Urothelium cell line (cell line): ENCODE data around the gene WWOX.

Source experiments
- DNase-seq: peaks from one replicate; pipeline ENCODE4 v3.0.0; 2011; ENCODE audit warnings: low spot score, mixed read lengths
- FAIRE-seq: peaks from 2 replicates; lab custom pipeline; 2011; peaks lifted over from hg19 to GRCh38; lab: Jason Lieb, UNC

The WWOX gene

DNA sequence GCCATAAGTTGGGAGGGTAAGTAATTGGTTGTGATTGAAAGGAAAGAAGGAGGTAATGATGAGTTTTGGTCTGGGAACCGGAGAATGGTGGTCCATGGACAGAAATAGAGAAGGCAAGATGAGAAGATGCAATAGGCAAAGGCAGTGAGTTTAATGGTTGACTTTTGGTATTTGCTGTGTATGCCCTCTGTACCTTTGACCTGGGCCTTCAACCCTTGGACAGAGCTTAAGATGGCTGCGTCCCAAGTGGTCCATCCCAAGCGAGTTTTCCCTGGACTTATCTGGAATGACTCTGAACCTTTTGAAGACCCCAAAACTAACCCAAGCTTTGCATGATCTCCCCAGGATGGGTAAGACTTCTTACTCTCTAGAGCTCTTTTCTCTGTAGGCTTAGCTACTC, 836.6 kb downstream of the WWOX start:
- DNase-seq (no peak), FAIRE-seq (no peak)

DNA sequence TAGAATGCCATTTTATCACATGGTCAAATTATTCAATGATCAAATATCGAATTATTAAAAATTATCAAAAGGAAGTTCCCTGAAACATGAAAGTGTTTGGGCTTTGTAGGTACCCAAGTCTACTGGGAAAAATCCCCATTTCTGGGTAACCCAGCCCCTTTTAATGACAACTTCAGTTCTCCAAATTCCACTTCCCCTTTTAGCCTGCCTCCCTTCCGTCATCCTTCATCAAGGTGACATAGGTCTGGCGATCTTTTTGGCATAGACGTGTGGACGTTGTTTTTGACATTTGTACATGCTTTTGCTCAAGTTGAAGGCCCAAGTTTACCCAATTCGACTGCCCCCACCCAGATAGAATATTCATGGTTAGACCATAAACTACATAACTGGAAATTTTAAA, 840.1 kb downstream of the WWOX start:
- FAIRE-seq: no peak
- DNase-seq: no peak

DNA sequence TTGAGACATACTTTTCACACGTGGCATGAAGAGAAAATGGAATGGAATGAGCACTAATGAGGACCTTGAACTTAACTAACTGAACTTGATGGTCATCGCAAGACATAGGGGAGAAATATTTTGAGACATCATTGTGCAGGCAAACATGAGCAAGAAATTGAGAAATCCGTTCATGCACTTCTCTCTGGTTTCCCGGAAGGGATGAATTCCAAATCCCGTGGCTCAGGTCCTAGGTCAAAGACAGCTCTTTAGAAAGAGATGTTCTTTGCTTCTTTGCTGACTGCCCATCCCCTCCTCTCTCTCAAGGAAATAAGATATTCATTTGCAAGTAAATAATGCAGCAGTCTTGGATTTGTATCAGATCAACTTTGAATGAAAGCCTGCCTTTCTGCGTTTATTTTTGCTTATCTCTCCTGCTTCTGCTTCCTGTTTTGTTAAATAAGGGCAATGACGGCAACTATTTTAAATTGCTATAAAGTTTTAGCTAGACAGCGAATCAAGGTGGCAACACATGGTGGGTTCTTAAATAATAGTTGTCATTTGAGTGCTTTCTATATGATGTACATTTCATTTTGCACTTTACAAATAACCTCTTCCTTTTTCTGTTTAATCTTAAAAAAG, 843.3 kb downstream of the WWOX start:
- DNase-seq: no peak
- no peak for FAIRE-seq

DNA sequence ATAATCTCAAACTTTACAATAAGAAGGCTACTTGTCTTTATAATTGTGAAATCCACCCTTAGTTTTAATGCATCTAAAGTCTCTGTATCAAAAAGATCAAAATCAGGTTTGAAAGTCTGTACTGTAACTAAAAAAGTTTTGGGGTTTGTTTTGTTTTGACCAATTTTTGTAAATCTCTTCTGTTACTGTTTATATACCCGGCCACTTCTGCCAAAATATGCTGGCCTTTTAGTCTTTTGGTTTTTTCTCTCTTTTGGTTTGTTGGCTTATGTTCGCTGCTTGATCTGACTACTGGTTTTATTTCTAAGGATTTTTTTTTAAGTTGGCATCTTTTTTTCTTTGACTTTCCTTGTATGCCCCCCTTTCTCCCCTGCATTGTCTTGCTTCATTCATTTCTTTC, 845.9 kb downstream of the WWOX start:
- FAIRE-seq: no peak
- DNase-seq: no peak

DNA sequence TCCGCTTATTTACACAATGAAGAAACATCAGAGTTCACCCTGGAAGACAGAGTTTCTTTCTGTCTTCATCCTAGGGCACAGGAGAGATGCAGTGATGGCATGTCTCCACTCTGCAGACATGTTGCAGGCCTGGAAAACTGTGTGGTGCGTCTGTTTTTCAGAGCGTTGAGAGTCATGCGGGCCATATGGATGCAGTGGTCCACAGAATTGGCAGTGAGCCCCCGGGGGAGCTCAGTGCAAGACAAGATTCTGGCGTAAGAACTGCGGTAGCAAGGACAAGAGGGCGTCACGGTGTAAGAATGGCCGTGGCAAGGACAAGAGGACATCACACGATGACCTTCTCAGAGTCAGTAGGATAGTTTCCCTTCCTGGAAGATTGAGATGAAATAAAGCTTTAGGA, 847.1 kb downstream of the WWOX start:
- FAIRE-seq (no peak), DNase-seq (no peak)

DNA sequence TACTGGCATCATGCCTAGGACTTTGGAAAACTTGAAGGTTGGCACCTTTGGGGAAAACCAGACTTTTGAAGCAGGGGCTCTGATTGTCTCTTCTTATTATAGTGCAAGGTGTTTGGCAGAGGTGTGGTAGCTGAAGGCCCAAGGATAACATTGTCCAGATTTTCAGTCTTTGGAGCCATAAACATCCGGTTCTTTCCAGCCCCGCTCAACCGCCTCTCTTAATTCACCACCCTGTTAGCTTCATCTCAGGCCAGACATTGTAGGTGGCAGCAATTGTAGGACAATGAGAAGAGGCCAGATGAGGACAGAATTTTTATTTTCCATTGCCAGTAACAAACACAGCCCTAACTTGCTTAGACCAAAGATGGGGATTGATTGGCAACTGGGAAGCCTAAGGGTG, 851.3 kb downstream of the WWOX start:
- no peak for DNase-seq
- no peak for FAIRE-seq

DNA sequence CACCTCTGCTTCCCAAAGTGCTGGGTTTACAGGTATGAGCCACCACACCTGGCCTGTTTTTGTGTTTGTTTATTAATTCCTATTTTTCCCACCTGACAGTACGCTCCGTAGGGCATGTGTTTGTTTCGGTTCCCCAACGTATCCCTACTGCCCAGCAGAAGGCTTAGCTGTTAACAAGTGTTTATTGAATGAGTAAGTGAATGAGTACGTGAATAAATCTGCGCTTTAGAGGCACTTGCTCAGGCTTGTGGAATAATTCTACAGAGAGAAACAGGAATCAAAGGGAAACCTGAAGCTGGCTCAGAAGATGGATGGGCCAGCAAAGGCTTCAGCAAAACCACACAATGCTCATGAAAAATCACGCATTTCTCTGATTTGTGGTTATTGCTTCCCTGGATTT, 853.2 kb downstream of the WWOX start:
- FAIRE-seq: no peak
- DNase-seq: no peak

DNA sequence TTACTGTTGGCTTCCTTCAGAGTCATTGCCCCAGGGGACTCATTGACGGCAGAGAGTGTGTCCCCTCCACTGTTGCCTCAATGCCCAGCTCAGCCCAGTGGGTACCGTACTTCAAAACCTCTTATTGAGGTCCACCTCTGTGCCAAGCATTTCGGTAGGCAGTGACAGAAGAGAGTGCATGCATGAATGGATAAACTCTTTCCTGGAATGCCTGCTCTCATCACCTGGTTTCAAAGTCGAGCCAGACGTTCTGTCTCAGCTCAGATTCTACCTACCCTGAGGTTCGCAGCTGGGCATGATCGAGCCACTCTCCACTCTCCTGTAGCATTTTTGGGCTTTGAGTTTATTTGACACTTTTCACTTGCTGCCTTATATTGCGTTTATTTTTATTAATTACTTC, 854.1 kb downstream of the WWOX start:
- no peak for DNase-seq
- FAIRE-seq: no peak

DNA sequence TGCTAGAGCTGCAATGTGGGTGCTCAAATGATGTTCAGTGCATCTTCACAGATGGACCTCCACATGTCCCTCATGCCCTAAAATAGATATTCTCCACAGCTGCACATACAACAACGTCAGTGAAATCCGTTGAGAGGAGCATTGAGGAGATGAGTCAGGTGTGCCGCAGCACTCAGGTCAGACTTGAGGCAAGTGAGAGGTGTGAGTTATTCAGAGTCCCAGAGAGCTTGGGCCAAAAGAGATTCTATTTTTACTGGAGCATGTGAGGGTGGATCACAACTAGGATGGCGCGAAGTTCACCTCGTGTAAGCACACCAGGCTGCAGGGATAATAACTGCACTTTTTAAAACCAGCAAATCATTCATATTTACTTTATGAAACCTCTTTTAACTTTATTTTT, 855.8 kb downstream of the WWOX start:
- DNase-seq (no peak), FAIRE-seq (peak; percentile 50)

DNA sequence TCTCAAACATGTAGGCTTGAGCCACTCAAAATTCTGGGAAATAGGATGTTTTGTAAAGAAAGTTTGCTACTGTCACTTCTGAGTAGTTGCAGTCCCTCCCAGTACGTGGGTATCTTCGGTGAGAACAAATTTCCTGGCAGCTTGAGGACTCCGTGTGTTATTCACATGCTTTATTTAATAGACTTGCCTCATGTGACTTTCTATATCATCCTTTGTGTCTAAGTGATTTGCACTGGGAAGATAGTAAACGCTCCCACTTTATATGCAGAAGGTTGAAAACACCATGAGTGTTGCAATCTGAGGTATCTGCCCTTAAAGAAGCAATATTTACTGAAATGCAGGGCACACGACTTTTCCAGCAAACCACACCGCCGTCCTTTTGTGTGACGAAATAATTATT, 857.4 kb downstream of the WWOX start:
- no peak for FAIRE-seq
- DNase-seq: no peak

DNA sequence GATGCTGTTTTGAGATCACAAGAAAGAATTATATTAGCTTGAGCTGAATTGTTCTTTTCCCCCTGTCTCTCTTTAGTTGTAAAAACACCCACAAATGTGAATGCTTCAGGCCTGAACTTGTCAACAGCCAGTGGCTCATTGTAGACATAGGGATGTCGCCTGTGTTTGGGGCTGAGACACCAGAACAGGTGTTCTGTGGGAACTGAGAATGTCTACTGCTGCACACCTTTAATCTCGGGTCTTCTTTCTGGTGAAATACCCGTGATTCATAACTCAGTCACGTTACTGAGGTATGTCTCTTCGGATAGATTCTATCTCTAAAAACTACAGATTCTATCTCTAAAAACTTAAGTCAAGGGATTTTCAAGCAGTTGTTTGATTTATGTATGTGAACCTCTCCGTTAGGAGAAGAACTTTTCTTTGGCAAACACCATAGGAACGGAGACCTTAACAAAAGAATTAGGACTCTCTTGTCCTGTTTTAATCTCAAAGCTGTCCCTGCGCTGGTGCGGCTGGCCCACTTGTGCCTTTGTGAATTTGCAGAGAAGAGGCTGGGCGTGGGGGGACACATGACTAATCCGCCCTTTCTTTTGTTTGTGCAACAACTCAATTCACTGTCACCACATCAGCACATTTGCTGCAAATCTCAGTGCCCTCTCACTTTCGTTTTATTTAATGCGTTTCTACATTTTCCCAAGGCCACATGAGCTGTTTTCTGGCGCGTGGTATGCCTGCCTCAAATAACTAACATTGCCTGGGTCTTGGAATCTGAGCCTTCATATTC, 858.1 kb downstream of the WWOX start:
- DNase-seq (peak; percentile 55), FAIRE-seq (no peak)

DNA sequence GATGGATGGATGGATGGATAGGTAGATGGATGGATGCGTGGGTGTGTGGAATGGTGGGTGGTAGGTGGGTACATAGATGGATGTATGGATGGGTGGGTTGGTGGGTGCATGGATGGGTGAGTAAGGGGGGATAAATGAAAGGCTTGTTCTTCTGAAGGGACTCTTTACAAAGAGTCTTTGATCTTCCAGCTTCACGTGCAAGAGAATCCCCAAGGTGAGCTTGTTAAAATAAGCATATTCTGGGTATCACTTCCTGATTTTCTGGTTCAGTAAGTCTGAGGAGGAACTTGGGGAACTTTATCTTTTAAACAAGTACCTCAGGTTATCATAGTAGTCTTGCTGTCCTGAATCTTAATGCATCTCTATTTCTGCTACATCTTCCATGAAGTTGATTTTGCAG, 862.0 kb downstream of the WWOX start:
- FAIRE-seq: no peak

DNA sequence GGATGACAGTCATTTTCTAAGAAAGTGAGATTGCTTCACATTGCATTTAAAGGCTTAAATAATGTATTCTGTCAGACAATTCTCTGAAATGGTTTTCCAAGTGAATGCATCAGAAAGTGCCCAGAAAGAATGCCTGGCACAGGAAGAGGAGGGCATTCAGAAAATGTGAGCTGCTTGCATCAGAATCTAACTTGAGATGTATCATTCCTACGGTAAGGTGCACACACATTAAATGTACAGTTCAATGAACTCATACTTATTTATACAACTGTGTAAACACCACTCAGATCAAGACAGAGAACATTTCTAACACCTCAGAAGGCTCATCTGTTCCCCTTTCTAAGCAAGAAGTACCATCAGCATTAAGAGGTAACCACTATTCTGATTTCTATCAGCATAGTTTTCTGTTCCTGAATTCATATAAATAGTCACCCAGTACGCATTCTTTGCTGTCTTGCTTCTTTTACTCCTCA, 863.0 kb downstream of the WWOX start:
- no peak for DNase-seq
- FAIRE-seq: no peak

More for the DNA sequence above, 862.0 kb downstream of the WWOX start:
- DNase-seq: no peak

DNA sequence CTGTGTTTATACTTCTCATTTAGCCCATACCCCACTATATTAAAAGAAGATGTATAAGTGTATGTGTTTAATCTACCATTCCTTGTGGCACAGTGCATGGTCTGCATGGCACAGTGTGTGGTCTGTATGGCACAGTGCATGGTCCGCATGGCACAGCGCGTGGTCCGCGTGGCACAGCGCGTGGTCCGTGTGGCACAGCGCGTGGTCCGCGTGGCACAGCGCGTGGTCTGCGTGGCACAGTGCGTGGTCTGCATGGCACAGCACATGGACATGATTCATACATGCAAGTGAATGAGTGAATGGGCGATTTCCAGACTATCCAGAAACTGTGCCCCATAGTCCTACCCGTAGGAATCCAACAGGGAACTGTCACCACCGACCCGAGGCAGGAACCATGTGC, 868.5 kb downstream of the WWOX start:
- DNase-seq: no peak
- FAIRE-seq: peak; percentile 95

DNA sequence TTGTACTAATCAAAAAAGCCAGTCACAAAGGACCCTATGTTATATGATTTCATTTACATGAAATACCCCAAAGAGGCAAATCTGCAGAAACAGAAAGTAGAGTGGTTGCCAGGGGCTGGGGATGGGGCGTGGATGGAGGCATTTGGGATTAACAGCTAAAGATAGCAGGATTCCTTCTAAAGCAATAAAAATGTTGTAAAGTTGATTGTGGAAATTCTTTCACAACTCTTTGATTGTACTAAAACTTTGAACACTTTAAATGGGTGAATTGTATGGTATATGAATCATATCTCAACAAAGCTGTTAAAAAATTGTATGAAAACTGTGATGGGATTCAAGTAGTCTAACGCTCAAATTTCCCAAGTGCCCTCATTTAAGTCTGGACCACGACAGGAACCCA, 870.3 kb downstream of the WWOX start:
- no peak for FAIRE-seq
- no peak for DNase-seq

DNA sequence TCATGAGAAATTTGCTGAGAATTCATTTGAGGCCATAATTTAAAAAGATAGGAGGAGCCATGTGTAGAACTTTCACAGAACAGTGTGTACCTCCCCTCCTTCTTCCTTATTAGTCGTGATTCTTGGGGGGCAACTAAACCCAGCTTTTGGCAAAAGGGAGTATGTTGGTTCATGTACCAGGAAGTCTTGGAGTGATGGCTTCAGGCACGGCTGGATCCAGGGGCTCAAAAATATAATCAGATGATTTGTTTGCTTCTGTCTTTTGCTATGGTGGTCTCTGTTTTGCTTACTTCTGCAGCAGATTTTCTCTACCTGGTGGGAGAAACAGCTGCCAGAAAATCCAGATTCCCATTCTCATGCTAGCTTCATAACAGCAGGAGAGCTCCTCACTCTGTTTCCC, 871.2 kb downstream of the WWOX start:
- no peak for FAIRE-seq
- no peak for DNase-seq

DNA sequence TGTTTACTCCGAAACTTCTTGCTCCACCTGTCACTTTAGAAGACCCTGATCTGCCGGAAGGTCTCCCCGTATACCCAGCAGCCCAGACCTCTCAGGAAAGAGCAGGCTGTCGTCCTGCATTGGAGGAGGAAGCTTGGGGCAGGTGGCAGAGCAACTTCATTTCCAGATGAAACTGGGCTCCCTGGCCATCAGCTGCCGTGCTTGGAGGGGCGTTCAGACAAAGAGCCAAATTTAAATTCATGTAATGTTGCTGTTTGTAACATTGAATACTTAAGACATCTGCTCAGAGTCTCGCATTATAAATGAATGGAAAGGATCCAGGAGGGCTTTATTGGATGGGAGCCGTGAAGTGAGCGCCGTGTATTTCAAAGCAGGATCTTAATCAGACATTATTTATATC, 872.6 kb downstream of the WWOX start:
- FAIRE-seq (no peak), DNase-seq (no peak)

DNA sequence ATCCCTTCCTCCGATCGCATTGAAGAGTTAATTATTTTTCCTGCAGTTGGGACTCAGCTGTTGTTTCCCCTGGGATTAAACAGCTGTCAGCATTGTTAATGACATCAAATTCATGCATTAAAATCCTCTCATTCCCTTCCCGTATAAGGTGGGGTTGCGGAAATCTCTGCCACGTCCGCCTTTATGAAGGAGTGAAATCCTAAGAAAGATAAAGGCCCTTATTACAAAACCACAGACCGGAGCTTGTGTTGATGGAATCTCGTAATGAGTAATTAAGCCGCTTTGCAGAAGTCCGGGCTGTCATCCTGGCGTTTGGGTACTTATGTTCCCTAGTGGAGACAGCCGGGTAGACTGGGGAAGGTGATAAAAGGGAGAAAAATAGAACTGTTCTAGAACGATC, 873.5 kb downstream of the WWOX start:
- DNase-seq: no peak
- no peak for FAIRE-seq

DNA sequence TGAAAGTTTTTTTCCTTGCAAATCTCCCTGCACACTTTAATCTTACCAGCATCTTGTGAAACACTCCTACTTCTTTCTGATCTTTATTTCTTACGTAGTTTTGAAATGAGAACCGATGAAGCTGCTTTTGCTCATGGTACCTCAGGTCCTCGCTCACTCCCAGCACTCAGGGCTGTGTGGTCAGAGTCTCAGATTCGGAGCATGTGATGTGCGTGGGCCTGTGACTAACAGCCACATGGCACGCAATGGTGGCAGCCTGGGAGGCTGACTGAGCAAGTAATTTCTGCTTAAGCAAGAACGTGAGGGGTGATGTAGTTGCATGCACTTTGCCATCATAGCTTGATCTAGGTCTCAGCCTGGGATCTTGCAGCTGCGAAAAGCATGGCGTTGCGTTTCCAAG, 876.8 kb downstream of the WWOX start:
- FAIRE-seq (no peak), DNase-seq (no peak)

DNA sequence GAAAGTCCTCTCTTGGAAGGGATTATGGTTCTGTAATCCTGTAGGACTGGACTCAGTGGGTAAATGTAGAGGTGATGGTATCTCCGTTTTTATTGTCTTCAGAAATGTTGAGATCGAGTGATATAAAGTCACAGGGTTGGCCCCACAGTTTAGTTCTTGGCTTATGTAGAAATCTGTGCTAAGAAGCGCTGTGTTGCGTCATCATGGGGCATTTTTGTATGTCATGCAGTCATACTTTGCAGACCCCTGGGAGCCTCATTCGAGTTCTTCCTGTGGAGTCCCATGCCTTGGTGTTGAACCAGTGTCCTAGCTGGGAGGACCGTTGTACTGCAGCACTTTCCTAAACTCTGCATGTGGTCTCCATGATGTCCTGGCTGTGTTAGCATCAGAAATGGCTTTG, 881.4 kb downstream of the WWOX start:
- FAIRE-seq: no peak

DNA sequence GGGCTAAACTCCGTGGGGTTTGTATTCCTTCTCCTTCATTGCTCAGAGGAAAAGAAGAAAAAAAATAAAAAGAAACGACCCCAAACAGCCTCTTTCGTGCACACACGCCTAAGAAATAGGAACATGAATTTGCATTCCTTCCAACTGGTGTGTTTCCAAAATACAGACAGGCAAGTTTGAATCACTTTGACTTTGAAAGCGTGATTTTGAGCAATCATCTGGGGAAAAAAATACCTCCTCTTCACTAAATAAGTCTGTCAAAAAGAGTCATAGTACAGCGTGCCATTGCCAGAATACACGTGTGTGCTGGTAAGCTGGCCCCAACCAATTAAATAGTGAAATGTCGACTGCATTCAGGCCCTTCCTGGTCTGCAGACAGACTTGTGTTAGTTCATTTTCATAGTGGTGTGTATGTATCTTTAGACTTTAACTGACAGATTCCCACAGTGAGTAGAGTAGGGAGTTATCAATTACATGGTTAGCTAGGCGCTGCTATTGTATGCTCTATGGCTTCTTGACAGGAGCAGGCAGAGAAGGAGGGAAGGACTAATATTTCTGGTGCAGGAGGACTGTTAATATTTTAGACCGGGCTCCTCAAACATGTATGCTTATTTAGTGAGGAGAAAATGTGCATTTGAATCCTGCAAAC, 882.8 kb downstream of the WWOX start:
- FAIRE-seq (no peak), DNase-seq (no peak)

More for the DNA sequence above, 881.4 kb downstream of the WWOX start:
- DNase-seq: no peak

DNA sequence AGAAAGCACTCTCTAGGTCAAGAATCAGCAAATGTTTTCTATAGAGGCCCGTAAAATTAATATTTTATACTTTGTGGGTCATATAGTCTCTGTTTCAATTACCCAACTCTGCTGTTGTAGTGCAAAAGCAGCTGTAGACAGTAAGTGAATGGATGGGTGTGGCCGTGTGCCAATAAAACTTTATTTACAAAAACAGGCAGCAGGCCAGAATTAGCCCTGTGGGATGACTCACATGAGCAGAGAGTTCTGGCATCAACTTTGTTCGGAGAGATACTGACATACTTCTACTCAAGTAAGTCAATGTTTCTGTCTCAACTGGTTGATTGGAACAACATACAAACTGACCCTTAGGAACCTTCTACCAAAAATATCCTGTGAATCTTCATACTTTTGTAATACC, 884.9 kb downstream of the WWOX start:
- FAIRE-seq (no peak), DNase-seq (no peak)
